ENCODE data around the gene EDC3.

- TF ChIP-seq CTCF (IDR thresholded peaks at IDR 0.05) (no peak), POLR2A (IDR thresholded peaks at IDR 0.05) (no peak)
Measured at GRCh38 chr15:74613089-74613952, 82.5 kb downstream of the EDC3 start.
